Keratinocyte (primary cell): ENCODE results near the gene PPP1R3D. TPM values are rescaled to one million over a fixed set of nuclear protein-coding genes. Genes with fewer than 3 reads are reported as not detected.
A peak's percentile ranks its signal among the peaks of the same experiment; 100 is the strongest.

Experiments
- DNase-seq: peaks from one replicate; pipeline ENCODE4 v3.0.0-alpha.2; 2011; ENCODE audit warnings: low read depth, missing footprints, low spot score
- FAIRE-seq: peaks from 2 replicates; lab custom pipeline; 2011; peaks lifted over from hg19 to GRCh38; lab: Jason Lieb, UNC
- H2AFZ ChIP-seq: 2 replicates; pipeline ENCODE4 v1.6.0; 2012; ENCODE audit warnings: low read length, control low read depth, inconsistent platforms; ENCODE audit not compliant: control insufficient read depth
- H3K27ac ChIP-seq: 2 replicates; pipeline ENCODE4 v1.5.1; 2011; ENCODE audit warnings: low read length; ENCODE audit not compliant: control insufficient read depth, insufficient read depth
- H3K27me3 ChIP-seq: 3 replicates; pipeline ENCODE4 v1.6.0; 2011; ENCODE audit warnings: low read length; ENCODE audit not compliant: control insufficient read depth, insufficient read depth; ENCODE audit errors: extremely low read depth
- H3K36me3 ChIP-seq, 2 experiments: 2 replicates in 1 of 2; 3 replicates in 1 of 2; pipeline ENCODE4 v1.5.1; 2011; ENCODE audit warnings: low read length in 2 of 2, mild to moderate bottlenecking in 1 of 2; ENCODE audit not compliant: control insufficient read depth in 2 of 2, insufficient read depth in 2 of 2; ENCODE audit errors: extremely low read depth in 1 of 2
- H3K4me1 ChIP-seq: 3 replicates; pipeline ENCODE4 v1.5.1; 2011; ENCODE audit warnings: low read length; ENCODE audit not compliant: control insufficient read depth, insufficient read depth; ENCODE audit errors: extremely low read depth
- H3K4me2 ChIP-seq: 3 replicates; pipeline ENCODE4 v1.6.0; 2011; ENCODE audit warnings: low read depth, low read length; ENCODE audit not compliant: control insufficient read depth, insufficient read depth; ENCODE audit errors: extremely low read depth
- H3K4me3 ChIP-seq, 3 experiments: fragments of 200-600 bp in 1 of 3; sonication (generic) in 1 of 3; 2 replicates in 2 of 3; 3 replicates in 1 of 3; pipeline ENCODE4 v1.5.1; 2011 to 2016; ENCODE audit warnings: low read length in 3 of 3, mild to moderate bottlenecking in 3 of 3, control low read depth in 2 of 3, inconsistent platforms in 1 of 3, low read depth in 1 of 3, mixed read lengths in 1 of 3, mixed run types in 1 of 3, moderate library complexity in 1 of 3; ENCODE audit not compliant: control insufficient read depth in 2 of 3, insufficient read depth in 2 of 3; ENCODE audit errors: extremely low read depth in 1 of 3
- H3K79me2 ChIP-seq: 2 replicates; pipeline ENCODE4 v1.6.0; 2012; ENCODE audit warnings: low read length; ENCODE audit not compliant: control insufficient read depth, insufficient read depth
- H3K9ac ChIP-seq: 3 replicates; pipeline ENCODE4 v1.6.0; 2011; ENCODE audit warnings: low read length; ENCODE audit not compliant: control insufficient read depth, insufficient read depth; ENCODE audit errors: extremely low read depth
- H3K9me1 ChIP-seq: 3 replicates; pipeline ENCODE4 v1.6.0; 2011; ENCODE audit warnings: low read length; ENCODE audit not compliant: control insufficient read depth, insufficient read depth; ENCODE audit errors: extremely low read depth
- H3K9me3 ChIP-seq: 2 replicates; pipeline ENCODE4 v1.5.1; 2012; ENCODE audit warnings: low read depth, low read length; ENCODE audit not compliant: control insufficient read depth
- H4K20me1 ChIP-seq: 3 replicates; pipeline ENCODE4 v1.6.0; 2011; ENCODE audit warnings: low read length; ENCODE audit not compliant: control insufficient read depth, insufficient read depth; ENCODE audit errors: extremely low read depth
- EZH2 ChIP-seq: IDR thresholded peaks from one replicate; pipeline ENCODE4 v1.6.1; 2012; ENCODE audit warnings: inconsistent platforms, mild to moderate bottlenecking, low read length, moderate library complexity
- dilution Hi-C: fragments of 300-500 bp; cut with MboI; formaldehyde crosslinking; loops from one replicate; pipeline ENCODE4 v1.7.0; 2020; ENCODE audit warnings: low sequenced_read_pairs; ENCODE audit not compliant: extremely low pct_ligation_motif_present
- polyA plus RNA-seq, 5 experiments: library from polyadenylated mRNA; depleted of rRNA in 3 of 5; stranded (reverse) in 3 of 5; stranded (forward) in 1 of 5; unstranded in 1 of 5; fragments of >200 nt; gene quantifications; 1 replicate in 1 of 5; 2 replicates in 3 of 5; 3 replicates in 1 of 5; pipeline versions ENCODE4 v1.2.1 to v1.2.3, GENCODE V29; 2011 to 2012; ENCODE audit warnings: missing spikeins in 2 of 5, low read depth in 1 of 5, low replicate concordance in 1 of 5
- TF ChIP-seq, protein P1 (sequence below), 3 experiments: IDR thresholded peaks in 1 of 3; conservative IDR thresholded peaks in 1 of 3; optimal IDR thresholded peaks in 1 of 3; 2 replicates in 2 of 3; 3 replicates in 1 of 3; pipeline versions ENCODE3 to v1.5.1; 2011; ENCODE audit warnings: low read length in 3 of 3, mild to moderate bottlenecking in 3 of 3, moderate library complexity in 2 of 3, control low read depth in 1 of 3, inconsistent platforms in 1 of 3; ENCODE audit not compliant: insufficient read depth in 2 of 3; ENCODE audit errors: extremely low read depth in 1 of 3

Gene PPP1R3D
- polyA plus RNA-seq, 1 donor (not counting 4 experiments of a cell fraction or from before 2014, with no cell fraction given): 2.8 TPM

DNA sequence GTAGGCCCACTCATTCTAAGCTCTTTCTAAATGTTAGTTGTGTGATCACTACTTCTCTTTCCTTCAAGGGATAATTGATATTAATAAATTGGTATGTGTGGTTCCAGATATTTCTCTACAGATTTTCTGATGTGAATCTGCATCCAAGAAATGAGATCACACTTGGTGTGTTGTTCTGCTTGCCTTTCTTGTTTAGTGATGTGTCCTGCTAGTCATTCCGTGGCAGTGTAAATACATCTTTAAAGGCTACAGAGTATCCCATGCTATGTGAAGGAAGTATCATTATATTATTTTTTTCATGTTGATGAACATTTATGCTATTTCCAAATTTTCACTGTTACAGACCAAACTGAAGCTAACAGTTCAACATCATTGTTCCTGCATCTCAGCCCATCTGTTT lies 31.3 kb upstream of the PPP1R3D start:
- peak overlapping the region; percentile 81 for H3K27ac ChIP-seq
- no peaks in the 10 kb centered on the region for H3K36me3 ChIP-seq
- H3K4me2 ChIP-seq: peak overlapping the region; percentile 33
- no peaks in the 10 kb centered on the region for H3K9me1 ChIP-seq
- no peak overlapping the region for H3K4me3 ChIP-seq
- peaks cover 26% of the 10 kb centered on the region for H3K4me1 ChIP-seq
- TF ChIP-seq EZH2: no peak
- TF ChIP-seq, protein P1, sequence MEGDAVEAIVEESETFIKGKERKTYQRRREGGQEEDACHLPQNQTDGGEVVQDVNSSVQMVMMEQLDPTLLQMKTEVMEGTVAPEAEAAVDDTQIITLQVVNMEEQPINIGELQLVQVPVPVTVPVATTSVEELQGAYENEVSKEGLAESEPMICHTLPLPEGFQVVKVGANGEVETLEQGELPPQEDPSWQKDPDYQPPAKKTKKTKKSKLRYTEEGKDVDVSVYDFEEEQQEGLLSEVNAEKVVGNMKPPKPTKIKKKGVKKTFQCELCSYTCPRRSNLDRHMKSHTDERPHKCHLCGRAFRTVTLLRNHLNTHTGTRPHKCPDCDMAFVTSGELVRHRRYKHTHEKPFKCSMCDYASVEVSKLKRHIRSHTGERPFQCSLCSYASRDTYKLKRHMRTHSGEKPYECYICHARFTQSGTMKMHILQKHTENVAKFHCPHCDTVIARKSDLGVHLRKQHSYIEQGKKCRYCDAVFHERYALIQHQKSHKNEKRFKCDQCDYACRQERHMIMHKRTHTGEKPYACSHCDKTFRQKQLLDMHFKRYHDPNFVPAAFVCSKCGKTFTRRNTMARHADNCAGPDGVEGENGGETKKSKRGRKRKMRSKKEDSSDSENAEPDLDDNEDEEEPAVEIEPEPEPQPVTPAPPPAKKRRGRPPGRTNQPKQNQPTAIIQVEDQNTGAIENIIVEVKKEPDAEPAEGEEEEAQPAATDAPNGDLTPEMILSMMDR (optimal IDR thresholded peaks at IDR 0.05 in 1 of 3, IDR thresholded peaks at IDR 0.05 in 1 of 3, conservative IDR thresholded peaks at IDR 0.05 in 1 of 3; ENCODE audit: extremely low read depth in 1 of 3, insufficient read depth in 2 of 3, low read length in 3 of 3): no peak
- H3K9ac ChIP-seq: no peak overlapping the region
- no peaks in the 10 kb centered on the region for H3K27me3 ChIP-seq
- H3K9me3 ChIP-seq: no peaks in the 10 kb centered on the region
- FAIRE-seq (no peak), DNase-seq (no peak)
- H2AFZ ChIP-seq: peak overlapping the region; percentile 13
- no peaks in the 10 kb centered on the region for H4K20me1 ChIP-seq
- dilution Hi-C loops: no loop called here
- no peaks in the 10 kb centered on the region for H3K79me2 ChIP-seq

GRCh38 chr20:59966428-59966827 lies 26.3 kb upstream of the PPP1R3D start:
- DNase-seq: no peak
- Histone ChIP-seq H3K27ac (no peak overlapping the region), H3K4me3 (no peak overlapping the region), H3K4me1 (peaks cover 12% of the 10 kb centered on the region), H3K4me2 (no peak overlapping the region), H2AFZ (no peak overlapping the region), H3K9me3 (no peaks in the 10 kb centered on the region), H3K9me1 (no peaks in the 10 kb centered on the region), H3K27me3 (no peaks in the 10 kb centered on the region), H3K9ac (no peak overlapping the region), H3K79me2 (no peaks in the 10 kb centered on the region), H4K20me1 (no peaks in the 10 kb centered on the region), H3K36me3 (no peaks in the 10 kb centered on the region)
- TF ChIP-seq EZH2: no peak
- TF ChIP-seq, protein P1 (optimal IDR thresholded peaks at IDR 0.05 in 1 of 3, IDR thresholded peaks at IDR 0.05 in 1 of 3, conservative IDR thresholded peaks at IDR 0.05 in 1 of 3; ENCODE audit: extremely low read depth in 1 of 3, insufficient read depth in 2 of 3, low read length in 3 of 3): no peak
- dilution Hi-C loops: no loop called here
- FAIRE-seq: no peak
